AG08395 (cell line): ENCODE measurements around the gene MACROD2.
A peak's percentile ranks its signal among the peaks of the same experiment; 100 is the strongest.

Experiments used
- DNase-seq: peaks from one replicate; pipeline ENCODE4 v3.0.0; 2012; ENCODE audit warnings: mixed read lengths, low spot score

The MACROD2 gene

DNA sequence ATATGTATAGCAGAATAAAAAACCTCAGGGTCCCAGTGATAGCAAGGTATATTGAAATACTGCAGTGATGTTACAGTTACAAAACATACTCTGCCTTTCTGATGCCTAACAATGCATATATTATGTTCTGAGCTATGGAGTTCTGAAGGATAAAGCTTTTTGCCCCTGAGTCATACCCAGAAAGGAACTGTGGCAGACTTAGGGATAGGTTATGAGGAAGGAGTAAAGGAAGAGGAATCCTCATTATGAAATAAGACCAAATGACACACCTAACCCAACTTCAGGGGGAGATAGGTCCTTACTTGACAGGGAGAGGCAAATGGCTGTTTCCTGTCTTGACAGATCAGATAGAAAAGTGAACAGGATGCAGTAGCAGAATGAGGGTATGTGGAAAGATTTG lies 1282.7 kb downstream of the MACROD2 start:
- no peak for DNase-seq

DNA sequence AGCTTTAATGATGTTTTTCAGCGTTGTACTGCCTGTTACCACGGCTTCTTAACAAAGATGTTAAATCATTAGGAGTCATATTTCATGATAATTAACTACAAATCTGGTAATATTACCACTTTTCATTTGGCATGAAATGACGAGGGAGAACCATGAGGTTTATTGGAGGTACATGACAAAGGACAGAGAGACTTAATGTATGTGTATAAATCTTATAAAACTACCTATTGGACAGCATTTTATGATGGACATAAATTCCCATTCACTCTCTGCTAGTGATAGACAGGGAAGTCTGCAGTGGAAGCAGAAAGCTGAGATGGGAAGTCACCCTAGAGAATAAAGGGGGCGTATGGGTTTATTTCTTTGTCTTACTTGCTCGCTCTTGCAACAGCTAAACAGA lies 1292.0 kb downstream of the MACROD2 start:
- no peak for DNase-seq

DNA sequence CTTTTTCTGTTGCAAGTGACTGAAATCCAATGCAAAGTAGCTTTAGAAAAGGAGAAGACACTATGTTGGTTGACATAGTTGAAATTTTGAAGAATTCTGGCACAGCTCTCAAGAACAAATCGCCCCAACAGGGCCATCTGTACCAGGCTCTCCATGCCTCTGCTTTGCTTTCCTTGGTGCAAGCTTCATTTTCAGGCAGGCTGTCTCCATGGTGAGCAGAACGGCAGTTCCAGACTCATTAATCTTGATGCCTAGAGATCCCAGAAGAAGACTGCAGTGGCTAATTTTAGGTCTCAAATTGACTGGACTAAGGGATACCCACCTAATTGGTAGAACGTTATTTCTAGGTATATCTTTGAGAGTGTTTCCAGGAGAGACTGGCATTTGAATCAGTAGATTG lies 1292.8 kb downstream of the MACROD2 start:
- no peak for DNase-seq

DNA sequence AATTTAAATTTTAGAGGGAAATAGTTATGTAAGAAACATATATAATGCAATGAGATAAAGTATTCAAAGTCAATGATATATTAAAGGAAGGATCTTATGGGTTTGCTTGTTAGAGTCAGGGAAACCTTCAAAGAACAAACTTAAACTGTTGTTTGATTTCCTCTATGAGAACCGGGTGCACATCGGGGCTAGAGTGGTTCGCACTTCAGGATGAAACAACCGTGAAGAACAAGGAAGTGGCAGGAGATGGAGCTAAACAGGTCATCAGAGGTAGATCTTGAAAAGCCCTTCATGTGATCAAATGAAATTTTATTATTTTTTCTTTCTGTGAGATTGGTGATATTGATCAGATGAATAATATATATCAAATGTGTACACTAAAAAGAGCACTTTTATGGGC lies 1294.0 kb downstream of the MACROD2 start:
- no peak for DNase-seq

- DNase-seq, result no peak
Measured at GRCh38 chr20:15292405-15292804, 1297.1 kb downstream of the MACROD2 start.

DNA sequence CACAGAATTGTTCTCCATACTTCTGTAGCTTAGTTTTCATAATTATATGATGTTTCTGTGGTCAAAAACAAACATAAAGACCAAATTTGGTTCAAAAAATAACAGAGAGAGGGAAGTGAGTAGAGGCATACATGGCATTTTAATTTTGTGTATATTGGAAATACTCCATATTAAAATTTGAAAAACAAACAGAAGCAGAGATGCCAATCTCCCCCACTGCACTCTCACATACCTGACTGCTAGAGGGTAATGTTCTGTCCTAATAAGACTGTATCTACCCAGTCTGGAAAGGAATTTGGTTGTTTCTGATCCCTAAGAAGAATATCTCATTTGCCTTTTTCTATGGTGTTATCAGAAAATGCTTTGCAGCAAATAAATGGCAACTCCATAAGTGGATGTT lies 1301.1 kb downstream of the MACROD2 start:
- no peak for DNase-seq

GRCh38 chr20:15297059-15297875 lies 1302.0 kb downstream of the MACROD2 start:
- no peak for DNase-seq

DNA sequence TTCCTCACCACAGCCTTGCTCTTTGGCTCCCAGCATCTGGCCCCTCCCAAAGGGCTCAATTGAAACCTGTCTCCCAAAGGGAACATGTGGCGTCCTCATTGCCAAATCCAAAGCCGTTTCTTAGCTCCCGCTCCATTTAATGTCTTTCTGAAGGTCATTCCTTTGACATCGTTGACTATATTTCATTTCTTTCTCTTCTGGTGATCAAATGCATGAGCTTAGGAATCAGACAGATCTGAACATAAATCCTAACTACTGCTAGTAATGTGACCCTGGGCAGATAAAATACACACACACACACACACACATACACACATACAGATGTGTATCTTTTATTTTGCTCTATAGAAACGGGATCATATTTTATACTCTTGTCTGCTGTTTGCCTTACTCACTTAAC lies 1306.8 kb downstream of the MACROD2 start:
- DNase-seq, result no peak

DNA sequence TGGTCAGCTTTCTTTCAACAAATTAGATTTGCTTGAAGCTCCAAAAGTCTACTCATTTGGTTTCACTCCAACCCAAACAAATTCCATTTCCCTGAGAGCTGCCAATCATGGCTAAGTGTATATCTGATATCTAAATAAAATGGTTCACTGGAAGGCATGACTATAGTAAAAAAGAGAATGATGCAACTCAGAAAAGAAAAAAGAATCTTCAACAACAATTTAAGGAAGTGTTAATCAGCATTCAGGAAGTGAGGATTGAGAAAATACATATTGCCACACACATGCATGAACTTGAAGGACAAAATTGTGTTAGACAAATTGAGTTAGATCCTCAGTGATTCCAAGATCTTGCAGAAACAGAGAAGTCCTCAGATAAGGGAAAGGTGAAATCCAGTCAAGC lies 1315.0 kb downstream of the MACROD2 start:
- DNase-seq, result no peak

GRCh38 chr20:15316556-15316955 lies 1321.2 kb downstream of the MACROD2 start:
- DNase-seq, result no peak

DNA sequence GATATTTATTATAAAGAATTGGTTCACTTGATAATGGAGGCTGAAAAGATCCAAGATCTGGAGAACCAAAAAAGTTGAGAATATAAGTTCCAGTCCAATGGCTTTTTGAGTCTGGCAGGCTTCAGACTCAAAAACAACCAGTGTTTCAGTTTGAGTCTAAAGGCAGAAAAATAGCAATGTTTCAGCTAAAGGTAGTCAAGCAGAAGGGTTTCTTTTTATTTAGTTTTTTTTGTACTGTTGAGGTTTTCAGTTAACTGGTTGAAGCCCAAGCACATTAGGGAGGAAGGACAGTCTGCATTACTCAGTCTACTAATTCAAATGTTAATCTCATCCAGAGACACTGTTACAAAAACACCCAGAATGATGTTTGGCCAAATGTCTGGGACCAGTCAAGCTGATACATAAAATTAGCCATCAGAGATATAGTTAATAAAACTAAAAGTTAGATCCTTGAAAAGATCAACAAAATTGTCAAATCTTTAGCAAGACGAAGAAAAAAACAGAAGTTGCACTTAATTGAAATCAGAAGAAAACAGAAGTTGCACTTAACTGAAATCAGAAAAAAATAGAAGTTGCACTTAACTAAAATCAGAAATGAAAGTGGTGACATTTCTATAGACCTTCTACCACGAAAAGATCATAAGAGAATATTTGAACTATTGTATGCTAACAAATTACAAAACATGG lies 1322.4 kb downstream of the MACROD2 start:
- DNase-seq, result no peak

DNA sequence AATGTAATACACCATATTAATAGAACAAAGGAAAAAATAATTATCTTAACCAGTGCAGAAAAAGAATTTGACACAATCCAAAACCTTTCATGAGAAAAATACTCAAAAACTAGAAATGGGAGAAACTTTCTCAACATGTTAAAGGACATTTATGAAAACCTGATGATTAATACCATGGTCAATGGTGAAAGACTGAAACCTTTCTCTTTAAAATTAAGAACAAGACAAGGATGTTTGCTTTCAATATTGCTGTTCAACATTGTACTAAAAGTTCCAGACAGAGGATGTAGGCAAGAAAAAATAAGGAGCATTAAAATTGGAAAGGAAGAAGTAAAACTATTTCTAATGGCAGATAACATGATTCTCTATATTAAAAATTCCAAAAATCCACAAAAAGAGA lies 1323.4 kb downstream of the MACROD2 start:
- no peak for DNase-seq

DNA sequence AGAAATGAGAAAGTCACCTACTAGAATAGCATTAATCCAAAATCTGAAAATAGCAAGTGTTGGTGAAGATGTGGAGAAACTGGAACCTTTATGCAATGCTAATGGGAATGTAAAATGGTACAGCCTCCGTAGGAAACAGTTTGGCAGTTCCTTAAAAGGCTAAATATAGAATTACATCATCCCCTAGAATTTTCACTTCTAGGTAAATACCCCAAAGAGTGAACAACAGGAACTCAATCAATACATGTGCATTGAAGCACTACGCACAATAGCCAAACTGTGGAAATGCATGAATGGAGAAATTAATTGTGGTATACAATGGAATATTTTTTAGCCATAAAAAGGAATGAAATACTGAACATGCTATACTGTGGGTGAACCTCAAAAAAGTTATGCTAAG lies 1324.1 kb downstream of the MACROD2 start:
- DNase-seq, result no peak

- DNase-seq, result peak; percentile 42
Measured at GRCh38 chr20:15320941-15321340, 1325.6 kb downstream of the MACROD2 start.

GRCh38 chr20:15327123-15327522 lies 1331.8 kb downstream of the MACROD2 start:
- no peak for DNase-seq

- DNase-seq, result no peak
Measured at GRCh38 chr20:15328084-15328483, 1332.8 kb downstream of the MACROD2 start.

- DNase-seq, result no peak
Measured at GRCh38 chr20:15332711-15333160, 1337.4 kb downstream of the MACROD2 start.

- no peak for DNase-seq
Measured at GRCh38 chr20:15333170-15333569, 1337.9 kb downstream of the MACROD2 start.

DNA sequence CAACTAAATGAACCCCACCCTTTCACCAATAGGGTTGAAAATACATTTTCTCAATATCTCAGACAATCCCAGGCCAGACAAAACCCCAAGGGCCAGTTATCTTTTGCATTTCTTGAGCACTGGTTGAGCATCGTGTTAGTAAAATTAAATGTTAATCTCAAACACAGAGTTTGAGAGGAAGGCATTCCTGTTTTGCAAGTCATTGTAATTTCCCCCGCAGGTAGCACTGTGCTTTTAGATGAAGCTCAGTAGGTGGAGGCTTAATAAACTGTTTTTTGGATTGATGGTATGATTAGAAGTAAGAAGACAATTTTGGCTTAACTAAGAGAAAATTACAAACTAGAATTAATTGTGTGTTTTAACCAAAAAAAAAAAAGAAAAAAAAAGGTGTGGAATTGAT lies 1340.7 kb downstream of the MACROD2 start:
- no peak for DNase-seq

- DNase-seq, result no peak
Measured at GRCh38 chr20:15336536-15336935, 1341.2 kb downstream of the MACROD2 start.

GRCh38 chr20:15339264-15339663 lies 1343.9 kb downstream of the MACROD2 start:
- DNase-seq, result no peak

GRCh38 chr20:15342991-15343523 lies 1347.7 kb downstream of the MACROD2 start:
- peak; percentile 7 for DNase-seq

GRCh38 chr20:15345287-15345686 lies 1350.0 kb downstream of the MACROD2 start:
- no peak for DNase-seq
